ENCODE measurements around the gene TXLNB.
"Not testable (repeated sequence)": the region's sequence is repeated elsewhere in the genome, so short reads cannot be mapped to it uniquely, and the experiment has no call there.

Gene TXLNB

GRCh38 chr6:139265512-139266190 lies 26.1 kb downstream of the TXLNB start:
- DNase-seq: no peak

GRCh38 chr6:139262519-139263300 lies 29.1 kb downstream of the TXLNB start:
- no peak for DNase-seq

- no peak for DNase-seq
Measured at GRCh38 chr6:139257821-139258398, 33.9 kb downstream of the TXLNB start.

GRCh38 chr6:139257291-139257690 lies 34.5 kb downstream of the TXLNB start:
- no peak for DNase-seq

GRCh38 chr6:139256087-139256486 lies 35.7 kb downstream of the TXLNB start:
- DNase-seq: no peak

GRCh38 chr6:139254196-139254595 lies 37.6 kb downstream of the TXLNB start:
- DNase-seq: no peak

GRCh38 chr6:139253656-139254055 lies 38.1 kb downstream of the TXLNB start:
- DNase-seq: no peak

GRCh38 chr6:139251691-139252390 lies 40.0 kb downstream of the TXLNB start:
- DNase-seq: no peak

GRCh38 chr6:139251045-139251690 lies 40.6 kb downstream of the TXLNB start:
- no peak for DNase-seq

- peak; percentile 25 for DNase-seq
Measured at GRCh38 chr6:139250296-139251044, 41.3 kb downstream of the TXLNB start.

- no peak for DNase-seq
Measured at GRCh38 chr6:139249395-139249794, 42.4 kb downstream of the TXLNB start.

- no peak for DNase-seq
Measured at GRCh38 chr6:139248911-139249310, 42.9 kb downstream of the TXLNB start.

GRCh38 chr6:139247618-139248017 lies 44.2 kb downstream of the TXLNB start:
- DNase-seq: no peak

GRCh38 chr6:139243536-139243935 lies 48.3 kb downstream of the TXLNB start:
- no peak for DNase-seq

GRCh38 chr6:139242457-139243240 lies 49.1 kb downstream of the TXLNB start:
- no peak for DNase-seq

- DNase-seq: no peak
Measured at GRCh38 chr6:139240161-139241010, 51.4 kb downstream of the TXLNB start.

- DNase-seq: no peak
Measured at GRCh38 chr6:139239064-139239463, 52.7 kb downstream of the TXLNB start.

- DNase-seq: no peak
Measured at GRCh38 chr6:139236105-139236504, 55.7 kb downstream of the TXLNB start.

GRCh38 chr6:139235661-139236060 lies 56.1 kb downstream of the TXLNB start:
- DNase-seq: no peak

- not testable (repeated sequence) for DNase-seq
Measured at GRCh38 chr6:139234193-139234592, 57.6 kb downstream of the TXLNB start.

Data from activated CD4-positive, alpha-beta T cell treated with anti-CD3 and anti-CD28 coated beads for 1 hour (primary cell).